Measurements from ENCODE around the gene EPHA6. TPM values are rescaled to one million over a fixed set of nuclear protein-coding genes. Genes with fewer than 3 reads are reported as not detected.

The EPHA6 gene
- polyA plus RNA-seq, 1 donor: 1.6 TPM

GRCh38 chr3:96836153-96836915 is 21.9 kb downstream of the EPHA6 start:
- Histone ChIP-seq H3K9me3 (ENCODE audit: control insufficient read depth, low read depth, low read length) (no peaks in the 10 kb centered on the region), H3K36me3 (ENCODE audit: control insufficient read depth, insufficient read depth, low read length) (no peaks in the 10 kb centered on the region), H3K27ac (ENCODE audit: low read length) (no peak overlapping the region), H3K27me3 (ENCODE audit: control insufficient read depth, insufficient read depth, low read length) (no peaks in the 10 kb centered on the region), H3K4me3 (ENCODE audit: low read length) (no peak overlapping the region), H3K4me1 (ENCODE audit: control insufficient read depth, insufficient read depth, low read length) (no peaks in the 10 kb centered on the region)
- WGBS (ENCODE audit: insufficient coverage, low lambda C conversion rate): 18% methylated on average over 1 of the region's 2 CpGs
- DNase-seq: no peak

- Histone ChIP-seq H3K4me3 (ENCODE audit: low read length) (no peak overlapping the region), H3K36me3 (ENCODE audit: control insufficient read depth, insufficient read depth, low read length) (no peaks in the 10 kb centered on the region), H3K27me3 (ENCODE audit: control insufficient read depth, insufficient read depth, low read length) (no peaks in the 10 kb centered on the region), H3K27ac (ENCODE audit: low read length) (no peak overlapping the region), H3K9me3 (ENCODE audit: control insufficient read depth, low read depth, low read length) (no peaks in the 10 kb centered on the region), H3K4me1 (ENCODE audit: control insufficient read depth, insufficient read depth, low read length) (no peaks in the 10 kb centered on the region)
- DNase-seq: no peak
- no CpG with 5 or more reads among the region's 6 CpGs for WGBS (ENCODE audit: insufficient coverage, low lambda C conversion rate)
Measured at GRCh38 chr3:96843505-96844203, 29.3 kb downstream of the EPHA6 start.

- Histone ChIP-seq H3K36me3 (ENCODE audit: control insufficient read depth, insufficient read depth, low read length) (no peaks in the 10 kb centered on the region), H3K27me3 (ENCODE audit: control insufficient read depth, insufficient read depth, low read length) (no peaks in the 10 kb centered on the region), H3K4me1 (ENCODE audit: control insufficient read depth, insufficient read depth, low read length) (no peaks in the 10 kb centered on the region), H3K27ac (ENCODE audit: low read length) (no peak overlapping the region), H3K9me3 (ENCODE audit: control insufficient read depth, low read depth, low read length) (no peaks in the 10 kb centered on the region), H3K4me3 (ENCODE audit: low read length) (no peak overlapping the region)
- no peak for DNase-seq
Measured at GRCh38 chr3:96844204-96844514, 29.8 kb downstream of the EPHA6 start.

GRCh38 chr3:96852849-96853248 is 38.5 kb downstream of the EPHA6 start:
- WGBS (ENCODE audit: insufficient coverage, low lambda C conversion rate): no CpG with 5 or more reads among the region's 2 CpGs

GRCh38 chr3:96860882-96861281 is 46.5 kb downstream of the EPHA6 start:
- H3K36me3 ChIP-seq (ENCODE audit: control insufficient read depth, insufficient read depth, low read length): no peaks in the 10 kb centered on the region
- H3K4me1 ChIP-seq (ENCODE audit: control insufficient read depth, insufficient read depth, low read length): no peaks in the 10 kb centered on the region
- no peak overlapping the region for H3K4me3 ChIP-seq (ENCODE audit: low read length)
- no peak overlapping the region for H3K27ac ChIP-seq (ENCODE audit: low read length)
- no peaks in the 10 kb centered on the region for H3K27me3 ChIP-seq (ENCODE audit: control insufficient read depth, insufficient read depth, low read length)
- no peak for DNase-seq
- no CpG with 5 or more reads among the region's 1 CpG for WGBS (ENCODE audit: insufficient coverage, low lambda C conversion rate)
- H3K9me3 ChIP-seq (ENCODE audit: control insufficient read depth, low read depth, low read length): no peaks in the 10 kb centered on the region

More at GRCh38 chr3:96852849-96853248, 38.5 kb downstream of the EPHA6 start:
- Histone ChIP-seq H3K27me3 (ENCODE audit: control insufficient read depth, insufficient read depth, low read length) (no peaks in the 10 kb centered on the region), H3K9me3 (ENCODE audit: control insufficient read depth, low read depth, low read length) (no peaks in the 10 kb centered on the region), H3K4me1 (ENCODE audit: control insufficient read depth, insufficient read depth, low read length) (no peaks in the 10 kb centered on the region), H3K36me3 (ENCODE audit: control insufficient read depth, insufficient read depth, low read length) (no peaks in the 10 kb centered on the region), H3K27ac (ENCODE audit: low read length) (no peak overlapping the region), H3K4me3 (ENCODE audit: low read length) (no peak overlapping the region)
- no peak for DNase-seq

- Histone ChIP-seq H3K9me3 (ENCODE audit: control insufficient read depth, low read depth, low read length) (no peaks in the 10 kb centered on the region), H3K27me3 (ENCODE audit: control insufficient read depth, insufficient read depth, low read length) (no peaks in the 10 kb centered on the region), H3K4me1 (ENCODE audit: control insufficient read depth, insufficient read depth, low read length) (no peaks in the 10 kb centered on the region), H3K27ac (ENCODE audit: low read length) (no peak overlapping the region), H3K4me3 (ENCODE audit: low read length) (no peak overlapping the region), H3K36me3 (ENCODE audit: control insufficient read depth, insufficient read depth, low read length) (no peaks in the 10 kb centered on the region)
- WGBS (ENCODE audit: insufficient coverage, low lambda C conversion rate): no CpG with 5 or more reads among the region's 1 CpG
- peak; percentile 13 to 15 for DNase-seq
Measured at GRCh38 chr3:96863129-96863740, 48.8 kb downstream of the EPHA6 start.

- 100% methylated on average over 1 of the region's 2 CpGs for WGBS (ENCODE audit: insufficient coverage, low lambda C conversion rate)
- no peak overlapping the region for H3K27ac ChIP-seq (ENCODE audit: low read length)
- no peaks in the 10 kb centered on the region for H3K36me3 ChIP-seq (ENCODE audit: control insufficient read depth, insufficient read depth, low read length)
- no peak for DNase-seq
- H3K4me1 ChIP-seq (ENCODE audit: control insufficient read depth, insufficient read depth, low read length): no peaks in the 10 kb centered on the region
- H3K4me3 ChIP-seq (ENCODE audit: low read length): no peak overlapping the region
- H3K27me3 ChIP-seq (ENCODE audit: control insufficient read depth, insufficient read depth, low read length): no peaks in the 10 kb centered on the region
- no peaks in the 10 kb centered on the region for H3K9me3 ChIP-seq (ENCODE audit: control insufficient read depth, low read depth, low read length)
Measured at GRCh38 chr3:96865605-96866004, 51.2 kb downstream of the EPHA6 start.

GRCh38 chr3:96869316-96869715 is 54.9 kb downstream of the EPHA6 start:
- H3K36me3 ChIP-seq (ENCODE audit: control insufficient read depth, insufficient read depth, low read length): no peaks in the 10 kb centered on the region
- no peaks in the 10 kb centered on the region for H3K27me3 ChIP-seq (ENCODE audit: control insufficient read depth, insufficient read depth, low read length)
- no peak overlapping the region for H3K4me3 ChIP-seq (ENCODE audit: low read length)
- 100% methylated on average over 2 of the region's 2 CpGs for WGBS (ENCODE audit: insufficient coverage, low lambda C conversion rate)
- H3K9me3 ChIP-seq (ENCODE audit: control insufficient read depth, low read depth, low read length): no peaks in the 10 kb centered on the region
- no peak for DNase-seq
- no peak overlapping the region for H3K27ac ChIP-seq (ENCODE audit: low read length)
- no peaks in the 10 kb centered on the region for H3K4me1 ChIP-seq (ENCODE audit: control insufficient read depth, insufficient read depth, low read length)

GRCh38 chr3:96877510-96877909 is 63.1 kb downstream of the EPHA6 start:
- WGBS (ENCODE audit: insufficient coverage, low lambda C conversion rate): 100% methylated on average over 3 of the region's 4 CpGs
- H3K36me3 ChIP-seq (ENCODE audit: control insufficient read depth, insufficient read depth, low read length): no peaks in the 10 kb centered on the region
- no peak for DNase-seq
- H3K4me1 ChIP-seq (ENCODE audit: control insufficient read depth, insufficient read depth, low read length): no peaks in the 10 kb centered on the region
- H3K27me3 ChIP-seq (ENCODE audit: control insufficient read depth, insufficient read depth, low read length): no peaks in the 10 kb centered on the region
- H3K4me3 ChIP-seq (ENCODE audit: low read length): no peak overlapping the region
- H3K9me3 ChIP-seq (ENCODE audit: control insufficient read depth, low read depth, low read length): no peaks in the 10 kb centered on the region
- H3K27ac ChIP-seq (ENCODE audit: low read length): no peak overlapping the region

- Histone ChIP-seq H3K27ac (ENCODE audit: low read length) (no peak overlapping the region), H3K9me3 (ENCODE audit: control insufficient read depth, low read depth, low read length) (no peaks in the 10 kb centered on the region), H3K4me1 (ENCODE audit: control insufficient read depth, insufficient read depth, low read length) (no peaks in the 10 kb centered on the region), H3K4me3 (ENCODE audit: low read length) (no peak overlapping the region), H3K36me3 (ENCODE audit: control insufficient read depth, insufficient read depth, low read length) (no peaks in the 10 kb centered on the region), H3K27me3 (ENCODE audit: control insufficient read depth, insufficient read depth, low read length) (no peaks in the 10 kb centered on the region)
- no CpG with 5 or more reads among the region's 1 CpG for WGBS (ENCODE audit: insufficient coverage, low lambda C conversion rate)
- DNase-seq: no peak
Measured at GRCh38 chr3:96900031-96900430, 85.6 kb downstream of the EPHA6 start.
